OCI-LY3 (cell line): ENCODE results near the gene NMU.
"Not testable (repeated sequence)": the region's sequence is repeated elsewhere in the genome, so short reads cannot be mapped to it uniquely, and the experiment has no call there.

ENCODE experiments used
- EZH2phosphoT487 ChIP-seq: fragments of 200-600 bp; shearing (Covaris generic); IDR thresholded peaks from 2 replicates; pipeline ENCODE4 v1.6.1; 2018; ENCODE audit warnings: antibody characterized with exemption, mixed run types, low read depth
- TF ChIP-seq, protein P1 (sequence below): fragments of 200-600, 300-600 bp; sonication (generic); IDR thresholded peaks from 2 replicates; pipeline ENCODE4 v1.5.1; 2014; ENCODE audit warnings: antibody characterized with exemption, low read length, low read depth

DNA sequence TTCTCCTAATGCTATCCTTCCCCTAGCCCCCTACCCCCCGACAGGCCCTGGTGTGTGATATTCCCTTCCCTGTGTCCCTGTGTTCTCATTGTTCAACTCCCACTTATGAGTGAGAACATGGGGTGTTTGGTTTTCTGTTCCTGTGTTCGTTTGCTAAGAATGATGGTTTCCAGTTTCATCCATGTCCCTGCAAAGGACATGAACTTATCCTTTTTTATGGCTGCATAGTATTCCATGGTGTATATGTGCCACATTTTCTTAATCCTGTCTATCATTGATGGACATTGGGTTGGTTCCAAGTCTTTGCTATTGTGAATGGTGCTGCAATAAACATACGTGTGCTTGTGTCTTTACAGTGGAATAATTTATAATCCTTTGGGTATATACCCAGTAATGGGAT lies 46.7 kb upstream of the NMU start:
- TF ChIP-seq, protein P1, sequence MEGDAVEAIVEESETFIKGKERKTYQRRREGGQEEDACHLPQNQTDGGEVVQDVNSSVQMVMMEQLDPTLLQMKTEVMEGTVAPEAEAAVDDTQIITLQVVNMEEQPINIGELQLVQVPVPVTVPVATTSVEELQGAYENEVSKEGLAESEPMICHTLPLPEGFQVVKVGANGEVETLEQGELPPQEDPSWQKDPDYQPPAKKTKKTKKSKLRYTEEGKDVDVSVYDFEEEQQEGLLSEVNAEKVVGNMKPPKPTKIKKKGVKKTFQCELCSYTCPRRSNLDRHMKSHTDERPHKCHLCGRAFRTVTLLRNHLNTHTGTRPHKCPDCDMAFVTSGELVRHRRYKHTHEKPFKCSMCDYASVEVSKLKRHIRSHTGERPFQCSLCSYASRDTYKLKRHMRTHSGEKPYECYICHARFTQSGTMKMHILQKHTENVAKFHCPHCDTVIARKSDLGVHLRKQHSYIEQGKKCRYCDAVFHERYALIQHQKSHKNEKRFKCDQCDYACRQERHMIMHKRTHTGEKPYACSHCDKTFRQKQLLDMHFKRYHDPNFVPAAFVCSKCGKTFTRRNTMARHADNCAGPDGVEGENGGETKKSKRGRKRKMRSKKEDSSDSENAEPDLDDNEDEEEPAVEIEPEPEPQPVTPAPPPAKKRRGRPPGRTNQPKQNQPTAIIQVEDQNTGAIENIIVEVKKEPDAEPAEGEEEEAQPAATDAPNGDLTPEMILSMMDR = not testable (repeated sequence)
- not testable (repeated sequence) for TF ChIP-seq EZH2phosphoT487
